Retinal pigment epithelial cell (primary cell): ENCODE measurements around the gene ASRGL1.
A peak's percentile ranks its signal among the peaks of the same experiment; 100 is the strongest.
"Not testable (repeated sequence)": the region's sequence is repeated elsewhere in the genome, so short reads cannot be mapped to it uniquely, and the experiment has no call there.

ENCODE experiments used
- DNase-seq: peaks from one replicate; pipeline ENCODE4 v3.0.0-alpha.2; 2010; ENCODE audit warnings: low read depth
- H3K4me3 ChIP-seq: 2 replicates; pipeline ENCODE4 v1.5.1; 2011; ENCODE audit warnings: mild to moderate bottlenecking, low read length, control low read depth, moderate library complexity
- TF ChIP-seq, protein P1 (sequence below): conservative IDR thresholded peaks from 2 replicates; pipeline ENCODE4 v1.5.1; 2011; ENCODE audit warnings: low read depth, low read length, control low read depth, inconsistent platforms

Gene ASRGL1

DNA sequence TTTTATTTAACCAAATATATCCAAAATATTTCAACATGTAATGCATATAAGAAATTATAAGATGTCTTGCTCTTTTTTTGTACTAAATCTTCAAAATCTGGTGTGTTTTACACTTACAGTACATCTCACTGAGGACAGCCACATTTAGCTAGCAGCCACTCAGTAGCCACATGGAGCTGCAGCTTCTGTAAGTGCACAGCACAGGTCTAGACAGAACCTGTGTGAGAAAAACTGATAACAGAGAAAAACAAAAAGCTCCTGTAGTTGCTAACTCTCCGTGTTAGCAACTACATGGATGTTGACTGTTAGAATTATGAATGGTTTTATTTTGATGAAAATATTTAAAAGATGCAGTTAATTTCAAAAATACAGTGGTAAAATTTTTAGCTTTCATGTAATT is 22.2 kb downstream of the ASRGL1 start:
- no peak overlapping the region for H3K4me3 ChIP-seq
- TF ChIP-seq, protein P1, sequence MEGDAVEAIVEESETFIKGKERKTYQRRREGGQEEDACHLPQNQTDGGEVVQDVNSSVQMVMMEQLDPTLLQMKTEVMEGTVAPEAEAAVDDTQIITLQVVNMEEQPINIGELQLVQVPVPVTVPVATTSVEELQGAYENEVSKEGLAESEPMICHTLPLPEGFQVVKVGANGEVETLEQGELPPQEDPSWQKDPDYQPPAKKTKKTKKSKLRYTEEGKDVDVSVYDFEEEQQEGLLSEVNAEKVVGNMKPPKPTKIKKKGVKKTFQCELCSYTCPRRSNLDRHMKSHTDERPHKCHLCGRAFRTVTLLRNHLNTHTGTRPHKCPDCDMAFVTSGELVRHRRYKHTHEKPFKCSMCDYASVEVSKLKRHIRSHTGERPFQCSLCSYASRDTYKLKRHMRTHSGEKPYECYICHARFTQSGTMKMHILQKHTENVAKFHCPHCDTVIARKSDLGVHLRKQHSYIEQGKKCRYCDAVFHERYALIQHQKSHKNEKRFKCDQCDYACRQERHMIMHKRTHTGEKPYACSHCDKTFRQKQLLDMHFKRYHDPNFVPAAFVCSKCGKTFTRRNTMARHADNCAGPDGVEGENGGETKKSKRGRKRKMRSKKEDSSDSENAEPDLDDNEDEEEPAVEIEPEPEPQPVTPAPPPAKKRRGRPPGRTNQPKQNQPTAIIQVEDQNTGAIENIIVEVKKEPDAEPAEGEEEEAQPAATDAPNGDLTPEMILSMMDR: no peak
- no peak for DNase-seq

DNA sequence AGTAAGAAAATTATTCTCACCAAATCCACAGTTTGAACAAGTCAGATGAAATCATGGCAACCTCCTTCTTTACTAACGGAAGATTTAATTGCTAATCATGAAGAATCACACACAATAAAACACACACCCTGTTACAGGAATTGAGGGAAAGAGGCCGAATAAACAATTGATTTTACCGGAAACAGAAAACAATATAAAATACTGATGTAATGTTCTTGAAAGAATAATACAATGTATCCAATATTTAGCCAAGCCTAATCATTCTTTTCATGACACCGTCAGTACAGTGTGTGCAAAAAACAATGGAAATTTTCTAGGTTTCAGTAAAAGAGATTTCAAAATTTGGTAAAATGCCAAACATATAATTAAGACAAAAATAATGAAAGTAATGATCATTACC is 23.4 kb downstream of the ASRGL1 start:
- H3K4me3 ChIP-seq: no peak overlapping the region
- TF ChIP-seq, protein P1: no peak
- DNase-seq: no peak

DNA sequence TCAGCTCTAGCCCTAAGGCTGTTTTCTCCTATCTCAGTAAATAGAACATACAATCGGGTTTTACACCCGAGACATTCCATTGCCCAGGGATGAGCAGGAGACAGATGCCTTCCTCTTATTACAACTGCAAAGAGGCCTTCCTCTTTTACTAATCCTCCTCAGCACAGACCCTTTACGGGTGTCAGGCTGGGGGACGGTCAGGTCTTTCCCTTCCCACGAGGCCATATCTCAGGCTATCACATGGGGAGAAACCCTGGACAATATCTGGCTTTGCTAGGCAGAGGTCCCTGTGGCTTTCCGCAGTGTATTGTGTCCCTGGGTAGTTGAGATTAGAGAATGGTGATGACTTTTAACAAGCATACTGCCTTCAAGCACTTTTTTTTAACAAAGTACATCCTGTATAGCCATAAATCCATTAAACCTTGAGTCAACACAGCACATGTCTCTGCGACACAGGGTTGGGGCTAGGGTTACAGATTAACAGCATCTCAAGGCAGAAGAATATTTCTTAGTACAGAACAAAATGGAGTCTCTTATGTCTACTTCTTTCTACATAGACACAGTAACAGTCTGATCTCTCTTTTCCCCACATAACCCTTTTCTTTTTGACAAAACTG is 31.7 kb downstream of the ASRGL1 start:
- not testable (repeated sequence) for H3K4me3 ChIP-seq, DNase-seq

DNA sequence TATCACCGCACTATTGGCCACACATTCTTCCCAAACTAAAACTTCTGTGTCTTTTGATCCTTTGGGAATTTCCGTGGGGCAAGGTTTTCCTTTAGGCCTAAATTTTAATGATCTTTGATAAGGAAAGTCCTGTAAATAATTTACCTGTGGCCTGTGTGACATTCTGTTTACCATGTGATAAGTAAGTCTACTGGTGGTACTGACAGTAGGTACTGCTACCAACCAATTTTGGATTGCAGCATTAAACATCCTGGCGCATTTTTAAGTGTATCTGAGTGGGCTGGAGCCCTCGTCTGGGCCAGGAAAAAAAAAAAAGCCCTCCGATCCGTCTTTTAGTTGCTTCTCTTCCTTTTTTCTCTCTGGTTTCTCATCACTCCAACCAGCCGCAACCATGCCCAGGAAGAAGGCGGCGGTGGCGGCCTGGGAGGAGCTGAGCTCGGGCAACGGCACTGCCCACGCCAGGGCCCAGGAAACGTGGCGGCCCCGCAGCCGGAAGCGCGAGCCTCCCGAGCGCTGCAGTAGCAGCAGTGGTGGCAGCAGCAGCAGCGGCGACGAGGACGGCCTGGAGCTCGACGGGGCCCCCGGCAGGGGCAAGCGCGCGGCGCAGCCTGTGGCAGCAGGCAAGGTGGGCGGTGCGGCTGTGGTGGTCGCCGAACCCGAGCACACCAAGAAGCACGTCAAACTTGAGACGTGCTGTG is 33.6 kb downstream of the ASRGL1 start:
- TF ChIP-seq, protein P1: no peak
- no peak for DNase-seq
- no peak overlapping the region for H3K4me3 ChIP-seq

DNA sequence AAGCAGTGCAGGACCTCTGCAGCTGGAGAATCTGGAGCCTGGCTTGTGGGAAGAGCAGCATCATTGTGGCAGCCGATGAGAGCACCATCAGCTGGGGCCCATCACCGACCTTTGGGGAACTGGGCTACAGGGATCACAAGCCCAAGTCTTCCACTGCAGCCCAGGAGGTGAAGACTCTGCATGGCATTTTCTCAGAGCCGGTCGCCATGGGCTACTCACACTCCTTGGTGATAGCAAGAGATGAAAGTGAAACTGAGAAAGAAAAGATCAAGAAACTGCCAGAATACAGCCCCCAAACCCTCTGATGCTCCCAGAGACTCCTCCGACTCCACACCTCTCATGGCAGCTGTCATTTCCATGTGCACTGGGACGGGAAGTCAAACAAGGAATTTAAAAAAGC is 35.6 kb downstream of the ASRGL1 start:
- TF ChIP-seq, protein P1: no peak
- no peak overlapping the region for H3K4me3 ChIP-seq
- no peak for DNase-seq

DNA sequence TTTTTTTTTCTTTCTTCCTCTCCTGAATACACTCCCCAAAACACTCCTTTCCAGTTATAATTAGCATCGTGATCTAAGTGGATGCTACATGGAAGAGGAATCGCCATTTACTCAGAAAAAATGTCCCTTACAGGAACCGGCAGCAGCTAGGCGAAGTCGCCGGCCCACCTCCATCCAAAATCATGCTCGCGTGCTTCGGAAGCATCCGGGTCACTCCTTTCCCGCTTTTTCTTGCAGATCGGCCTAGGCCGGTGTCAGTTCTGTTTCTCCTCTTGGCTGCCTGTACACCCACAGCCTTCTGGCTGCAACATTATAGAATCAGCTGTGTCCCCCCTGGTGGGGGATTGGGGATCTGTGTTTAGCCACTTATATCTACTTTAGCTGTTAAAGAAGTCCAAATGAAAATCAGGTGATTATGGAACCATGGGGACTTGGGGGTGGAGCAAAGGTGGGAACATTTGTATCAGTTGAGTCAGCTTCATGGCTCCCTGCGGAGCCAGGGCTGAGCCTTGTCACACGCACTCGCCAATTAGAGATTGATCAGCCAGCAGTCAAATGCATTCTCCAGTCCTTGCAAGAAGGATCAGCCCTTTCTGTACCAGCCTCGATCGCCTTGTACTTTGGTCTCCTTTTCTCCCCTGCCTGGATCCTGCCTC is 36.3 kb downstream of the ASRGL1 start:
- peak; percentile 52 for DNase-seq
- no peak overlapping the region for H3K4me3 ChIP-seq
- TF ChIP-seq, protein P1: peak; percentile 18

DNA sequence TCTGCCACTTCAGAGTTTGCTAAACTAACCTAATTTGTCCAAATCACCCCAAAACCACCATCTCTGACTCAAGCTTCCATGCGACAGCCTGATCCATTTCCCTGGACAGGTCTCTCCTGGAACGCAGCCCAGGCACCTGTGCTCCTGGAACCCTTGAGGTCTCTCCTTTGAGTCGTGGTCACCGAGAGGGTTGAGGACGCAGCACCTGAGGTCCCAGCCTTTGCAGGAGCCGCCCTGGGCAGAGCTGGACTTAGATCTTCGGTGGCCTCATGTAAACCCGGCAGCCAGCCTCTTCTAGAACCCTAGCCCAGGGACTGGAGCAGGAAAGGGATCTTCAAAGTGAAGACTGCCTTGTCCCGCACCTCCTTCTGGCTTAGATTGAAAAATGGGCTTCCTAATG is 37.6 kb downstream of the ASRGL1 start:
- no peak overlapping the region for H3K4me3 ChIP-seq
- TF ChIP-seq, protein P1: no peak
- DNase-seq: no peak
